GM19438 (cell line): ENCODE data around the gene GNG12.

Experiments
- ATAC-seq: cut with Tn5 transposase; IDR thresholded peaks from one replicate; pipeline ENCODE4 v1.9.1; 2021; ENCODE audit warnings: low read depth; ENCODE audit not compliant: unreplicated experiment

GNG12 gene

GRCh38 chr1:67788904-67789303, 44.4 kb downstream of the GNG12 start:
- ATAC-seq, result no peak

GRCh38 chr1:67788238-67788790, 45.0 kb downstream of the GNG12 start:
- ATAC-seq, result no peak

GRCh38 chr1:67787746-67788145, 45.5 kb downstream of the GNG12 start:
- ATAC-seq, result no peak

GRCh38 chr1:67785847-67786753, 47.2 kb downstream of the GNG12 start:
- ATAC-seq, result no peak

GRCh38 chr1:67784545-67785186, 48.6 kb downstream of the GNG12 start:
- no peak for ATAC-seq

GRCh38 chr1:67780637-67781036, 52.6 kb downstream of the GNG12 start:
- ATAC-seq, result no peak

GRCh38 chr1:67777440-67777839, 55.8 kb downstream of the GNG12 start:
- no peak for ATAC-seq

GRCh38 chr1:67777016-67777415, 56.3 kb downstream of the GNG12 start:
- ATAC-seq, result no peak

- no peak for ATAC-seq
Observed at GRCh38 chr1:67773462-67773861, 59.8 kb downstream of the GNG12 start.

- no peak for ATAC-seq
Observed at GRCh38 chr1:67771749-67772148, 61.5 kb downstream of the GNG12 start.

GRCh38 chr1:67771152-67771551, 62.1 kb downstream of the GNG12 start:
- ATAC-seq, result no peak

- ATAC-seq, result no peak
Observed at GRCh38 chr1:67769633-67770256, 63.5 kb downstream of the GNG12 start.

- no peak for ATAC-seq
Observed at GRCh38 chr1:67768480-67768879, 64.8 kb downstream of the GNG12 start.

GRCh38 chr1:67767103-67767782, 66.0 kb downstream of the GNG12 start:
- ATAC-seq, result no peak

- no peak for ATAC-seq
Observed at GRCh38 chr1:67766141-67766978, 66.9 kb downstream of the GNG12 start.

GRCh38 chr1:67764633-67765032, 68.6 kb downstream of the GNG12 start:
- ATAC-seq, result no peak

- ATAC-seq, result no peak
Observed at GRCh38 chr1:67761730-67762129, 71.5 kb downstream of the GNG12 start.

GRCh38 chr1:67761091-67761490, 72.2 kb downstream of the GNG12 start:
- no peak for ATAC-seq

- ATAC-seq, result peak; percentile 100
Observed at GRCh38 chr1:67760030-67760821, 73.0 kb downstream of the GNG12 start.
